ENCODE measurements around the gene L3MBTL4.

DNA sequence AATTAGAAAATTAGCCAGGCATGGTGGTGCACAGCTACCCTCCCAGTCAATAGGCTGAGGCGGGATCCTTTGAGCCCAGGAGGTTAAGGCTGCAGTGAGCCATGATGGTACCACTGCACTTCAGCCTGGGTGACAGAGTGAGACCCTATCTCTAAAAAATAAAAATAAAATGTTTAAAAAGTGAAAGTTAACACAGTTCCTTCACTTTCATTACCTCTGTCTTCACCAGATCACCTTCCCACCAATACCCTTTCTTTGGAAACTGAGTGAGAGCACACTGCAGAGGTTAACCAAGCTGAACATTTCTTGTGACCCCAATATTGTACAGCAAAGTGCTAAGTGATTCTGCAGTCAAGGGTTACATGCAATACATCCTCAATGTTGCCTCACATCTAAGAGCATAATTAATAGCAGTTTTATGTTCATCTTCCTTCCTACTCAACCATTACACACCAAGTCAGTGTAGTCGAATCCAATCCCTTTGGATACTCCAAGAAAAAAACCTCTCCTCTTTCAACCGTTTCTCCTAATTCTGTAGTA is 1.7 kb downstream of the L3MBTL4 start:
- TF ChIP-seq, protein P1, sequence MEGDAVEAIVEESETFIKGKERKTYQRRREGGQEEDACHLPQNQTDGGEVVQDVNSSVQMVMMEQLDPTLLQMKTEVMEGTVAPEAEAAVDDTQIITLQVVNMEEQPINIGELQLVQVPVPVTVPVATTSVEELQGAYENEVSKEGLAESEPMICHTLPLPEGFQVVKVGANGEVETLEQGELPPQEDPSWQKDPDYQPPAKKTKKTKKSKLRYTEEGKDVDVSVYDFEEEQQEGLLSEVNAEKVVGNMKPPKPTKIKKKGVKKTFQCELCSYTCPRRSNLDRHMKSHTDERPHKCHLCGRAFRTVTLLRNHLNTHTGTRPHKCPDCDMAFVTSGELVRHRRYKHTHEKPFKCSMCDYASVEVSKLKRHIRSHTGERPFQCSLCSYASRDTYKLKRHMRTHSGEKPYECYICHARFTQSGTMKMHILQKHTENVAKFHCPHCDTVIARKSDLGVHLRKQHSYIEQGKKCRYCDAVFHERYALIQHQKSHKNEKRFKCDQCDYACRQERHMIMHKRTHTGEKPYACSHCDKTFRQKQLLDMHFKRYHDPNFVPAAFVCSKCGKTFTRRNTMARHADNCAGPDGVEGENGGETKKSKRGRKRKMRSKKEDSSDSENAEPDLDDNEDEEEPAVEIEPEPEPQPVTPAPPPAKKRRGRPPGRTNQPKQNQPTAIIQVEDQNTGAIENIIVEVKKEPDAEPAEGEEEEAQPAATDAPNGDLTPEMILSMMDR (IDR thresholded peaks at IDR 0.05): no peak
- no peak for TF ChIP-seq POLR2A (IDR thresholded peaks at IDR 0.05)
